Measurements from ENCODE around the gene RELT.

The RELT gene

GRCh38 chr11:73376803-73377629 lies 817 bp downstream of the RELT start:
- DNase-seq (ENCODE audit: low spot score) = peak; percentile 67

GRCh38 chr11:73379189-73379880 lies 3.1 kb downstream of the RELT start:
- DNase-seq (ENCODE audit: low spot score) = no peak

GRCh38 chr11:73380331-73380730 lies 4.1 kb downstream of the RELT start:
- no peak for DNase-seq (ENCODE audit: low spot score)

- no peak for DNase-seq (ENCODE audit: low spot score)
These were observed 4.8 kb downstream of the RELT start for GRCh38 chr11:73380897-73381410.

DNA sequence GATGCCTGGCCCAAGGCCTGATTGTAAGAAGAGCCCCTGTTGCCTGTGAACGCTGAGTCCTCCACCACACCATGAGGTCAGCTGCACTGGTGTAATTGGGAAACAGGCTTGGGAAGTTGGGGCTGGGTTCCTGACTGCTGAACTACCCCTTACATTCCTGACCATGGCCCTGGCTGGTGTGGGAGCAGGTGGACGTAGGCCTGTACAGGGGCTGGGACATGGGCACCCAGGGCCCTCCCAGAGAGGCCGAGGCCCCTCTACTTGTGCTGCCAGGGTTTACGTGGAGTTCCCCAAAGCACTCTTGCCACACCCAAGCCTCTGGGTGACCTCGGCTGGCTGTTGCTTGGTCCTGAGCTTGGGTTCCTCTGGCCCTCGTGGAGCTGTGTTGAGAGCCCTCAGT lies 5.4 kb downstream of the RELT start:
- no peak for DNase-seq (ENCODE audit: low spot score)

GRCh38 chr11:73382183-73382582 lies 6.0 kb downstream of the RELT start:
- DNase-seq (ENCODE audit: low spot score) = no peak

DNA sequence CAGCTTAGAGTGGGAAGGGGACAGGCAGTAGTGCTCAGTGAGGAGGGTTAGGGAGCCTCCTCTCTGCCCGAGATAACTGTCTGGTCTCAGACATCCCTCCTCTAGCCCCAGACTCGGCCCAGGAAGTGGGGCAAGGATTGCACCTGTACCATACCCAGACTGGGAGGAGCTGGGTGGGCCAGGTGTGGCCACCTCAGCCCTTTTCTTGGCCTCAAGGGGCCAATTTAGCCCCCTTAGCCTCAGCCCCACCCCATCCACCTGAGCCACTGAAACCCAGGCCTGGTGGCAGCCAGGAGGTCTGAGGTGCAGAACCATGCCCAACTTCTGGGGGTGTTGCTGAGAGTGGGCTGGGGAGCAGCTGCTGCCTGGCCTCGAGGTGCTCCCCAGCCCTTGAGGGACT lies 6.5 kb downstream of the RELT start:
- DNase-seq (ENCODE audit: low spot score) = no peak

GRCh38 chr11:73383249-73384124 lies 7.3 kb downstream of the RELT start:
- peak; percentile 75 for DNase-seq (ENCODE audit: low spot score)

DNA sequence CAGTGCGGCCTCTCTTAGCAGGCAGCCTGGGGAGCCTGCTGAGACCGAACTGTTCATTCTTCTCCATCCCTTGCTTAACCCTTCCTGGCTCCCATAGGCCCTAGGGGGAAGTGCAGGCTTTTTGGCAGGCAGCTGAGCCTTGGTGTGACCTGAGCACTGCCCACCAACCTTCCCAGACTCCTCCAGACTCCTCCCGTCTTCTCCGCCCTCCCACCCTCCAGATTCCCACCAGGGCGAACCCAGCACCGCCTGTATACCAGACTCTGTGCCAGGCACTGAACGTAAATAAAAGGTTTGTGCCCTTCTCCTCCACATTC lies 7.9 kb downstream of the RELT start:
- DNase-seq (ENCODE audit: low spot score) = no peak

GRCh38 chr11:73384531-73384871 lies 8.3 kb downstream of the RELT start:
- DNase-seq (ENCODE audit: low spot score) = no peak

DNA sequence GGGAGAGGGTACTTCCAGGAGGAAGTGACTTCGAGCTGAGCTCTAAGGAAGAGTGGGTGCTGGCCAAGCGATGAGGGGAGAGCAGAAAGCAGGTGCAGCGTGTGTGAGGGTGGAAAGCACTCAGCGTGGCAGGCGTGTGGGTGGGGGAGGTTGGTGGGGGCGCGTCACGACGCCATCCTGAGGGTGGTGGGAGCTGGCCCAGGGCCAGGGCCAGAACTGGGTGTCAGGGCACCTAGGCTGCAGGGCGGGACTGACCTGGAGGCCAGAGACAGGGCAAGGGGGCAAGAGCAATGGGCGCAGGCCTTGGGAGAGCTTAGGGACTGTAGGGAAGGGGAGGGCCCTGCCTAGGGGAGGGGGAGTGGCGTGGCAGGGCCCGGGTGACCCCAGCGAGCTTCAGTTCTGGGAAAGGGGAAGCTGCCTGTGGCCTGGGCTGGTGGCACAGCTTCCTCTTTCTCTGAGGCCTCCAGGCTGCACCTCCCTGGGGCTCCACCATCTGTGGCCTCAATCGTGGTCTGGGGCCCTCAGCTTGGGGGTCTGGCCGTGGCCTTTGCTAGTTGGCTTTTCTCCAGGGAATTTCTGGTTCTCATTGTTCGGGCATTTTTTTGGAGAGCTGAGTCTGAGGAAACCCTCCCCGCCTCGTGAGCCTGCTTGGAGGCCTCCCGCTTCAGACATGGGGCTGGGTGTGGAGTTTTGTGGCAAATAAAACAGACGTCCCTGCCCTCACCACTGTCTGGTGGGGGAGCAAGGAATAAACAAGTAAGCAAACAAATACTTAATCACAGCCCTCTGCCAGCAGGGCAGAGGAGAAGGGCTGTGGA lies 8.9 kb downstream of the RELT start:
- peak; percentile 90 for DNase-seq (ENCODE audit: low spot score)

DNA sequence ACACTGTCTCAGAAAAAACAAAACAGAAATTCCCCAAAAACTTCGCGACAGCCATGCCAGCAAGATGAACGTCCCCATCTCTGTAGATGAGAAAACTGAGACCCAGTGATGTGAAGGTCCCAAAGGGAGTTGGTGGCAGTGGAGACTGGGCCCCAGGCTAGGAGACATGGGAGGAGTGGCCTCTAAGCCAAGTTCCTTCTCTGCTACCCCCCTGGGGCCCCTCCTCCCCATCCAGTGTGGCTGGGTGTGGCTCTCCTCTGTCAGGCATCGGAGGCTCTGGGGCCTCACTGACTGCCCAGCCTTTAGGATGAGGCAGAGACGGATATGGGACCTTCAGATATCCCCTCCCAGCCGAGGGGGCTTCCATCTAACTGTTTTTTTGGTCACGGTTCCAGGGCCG lies 9.8 kb downstream of the RELT start:
- DNase-seq (ENCODE audit: low spot score) = peak; percentile 79

GRCh38 chr11:73386546-73386945 lies 10.3 kb downstream of the RELT start:
- peak; percentile 51 for DNase-seq (ENCODE audit: low spot score)

GRCh38 chr11:73387594-73388264 lies 11.5 kb downstream of the RELT start:
- no peak for DNase-seq (ENCODE audit: low spot score)

- DNase-seq (ENCODE audit: low spot score) = no peak
These were observed 12.3 kb downstream of the RELT start for GRCh38 chr11:73388265-73389133.

- DNase-seq (ENCODE audit: low spot score) = no peak
These were observed 12.9 kb downstream of the RELT start for GRCh38 chr11:73389134-73389525.

- DNase-seq (ENCODE audit: low spot score) = no peak
These were observed 13.7 kb downstream of the RELT start for GRCh38 chr11:73389916-73390315.

GRCh38 chr11:73390601-73391565 lies 14.7 kb downstream of the RELT start:
- DNase-seq (ENCODE audit: low spot score) = no peak

- no peak for DNase-seq (ENCODE audit: low spot score)
These were observed 15.5 kb downstream of the RELT start for GRCh38 chr11:73391665-73392064.
